Endothelial cell of umbilical vein (primary cell): Measurements from ENCODE around the gene P2RX1. TPM values are rescaled to one million over a fixed set of nuclear protein-coding genes. Genes with fewer than 3 reads are reported as not detected.

ENCODE experiments used
- BruUV-seq: library from RNA; stranded (reverse); fragments of 400-500 nt; replicated peaks from 2 replicates; lab custom pipeline; 2021; lab: Mats Ljungman, UMichigan
- CTCF ChIA-PET: fragments of 300-600, 350-600 bp; sonication (Branson Sonifier 250); formaldehyde crosslinking; loops from one replicate; lab custom pipeline; 2021; ENCODE audit warnings: antibody characterized with exemption, inconsistent platforms; lab: Charles Lee
- POLR2A ChIA-PET: fragments of 300-600, 350-600 bp; sonication (Branson Sonifier 250); formaldehyde crosslinking; loops from one replicate; lab custom pipeline; 2021; ENCODE audit warnings: antibody characterized with exemption, inconsistent platforms; lab: Charles Lee
- DNase-seq: peaks from one replicate; pipeline ENCODE4 v3.0.0-alpha.2; 2011; ENCODE audit warnings: low read depth, low spot score
- FAIRE-seq: peaks from 2 replicates; lab custom pipeline; 2011; peaks lifted over from hg19 to GRCh38; lab: Jason Lieb, UNC
- H2AFZ ChIP-seq: 2 replicates; pipeline ENCODE4 v1.6.0; 2012; ENCODE audit warnings: low read depth, low read length, control low read depth, inconsistent platforms
- H3K27ac ChIP-seq: 2 replicates; pipeline ENCODE4 v1.5.1; 2011; ENCODE audit warnings: low read depth, mild to moderate bottlenecking, control low read depth, low read length, moderate library complexity; ENCODE audit not compliant: insufficient read depth
- H3K27me3 ChIP-seq, 2 experiments: 2 replicates each; pipeline versions ENCODE4 v1.6.0 to v1.6.1; 2011; ENCODE audit warnings: low read length in 2 of 2, mixed read lengths in 1 of 2; ENCODE audit not compliant: control insufficient read depth in 2 of 2, insufficient read depth in 2 of 2
- H3K36me3 ChIP-seq, 2 experiments: 2 replicates in 1 of 2; 3 replicates in 1 of 2; pipeline ENCODE4 v1.5.1; 2011; ENCODE audit warnings: low read length in 2 of 2, mild to moderate bottlenecking in 1 of 2, moderate library complexity in 1 of 2; ENCODE audit not compliant: control insufficient read depth in 2 of 2, insufficient read depth in 2 of 2; ENCODE audit errors: extremely low read depth in 1 of 2
- H3K4me1 ChIP-seq: 3 replicates; pipeline ENCODE4 v1.5.1; 2011; ENCODE audit warnings: mild to moderate bottlenecking, low read length; ENCODE audit not compliant: control insufficient read depth, insufficient read depth; ENCODE audit errors: extremely low read depth
- H3K4me2 ChIP-seq: 2 replicates; pipeline ENCODE4 v1.6.1; 2011; ENCODE audit warnings: low read length, control low read depth, mixed read lengths; ENCODE audit not compliant: insufficient read depth
- H3K4me3 ChIP-seq, 3 experiments: fragments of 200-600 bp in 1 of 3; sonication (generic), shearing (Covaris generic) in 1 of 3; replicated peaks in 1 of 3; 2 replicates each; pipeline ENCODE4 v1.5.1; 2011 to 2016; ENCODE audit warnings: control low read depth in 3 of 3, low read length in 3 of 3, mild to moderate bottlenecking in 2 of 3, inconsistent platforms in 1 of 3, low read depth in 1 of 3, moderate library complexity in 1 of 3; ENCODE audit not compliant: insufficient read depth in 1 of 3
- H3K79me2 ChIP-seq: 2 replicates; pipeline ENCODE4 v1.6.0; 2012; ENCODE audit warnings: low read length, inconsistent platforms; ENCODE audit not compliant: control insufficient read depth, insufficient read depth
- H3K9ac ChIP-seq: replicated peaks from 2 replicates; pipeline ENCODE3; 2011; ENCODE audit warnings: low read length, control low read depth; ENCODE audit not compliant: insufficient read depth; ENCODE audit errors: extremely low read depth
- H3K9me1 ChIP-seq: replicated peaks from 3 replicates; pipeline ENCODE4 v1.6.0; 2011; ENCODE audit warnings: mild to moderate bottlenecking, low read length; ENCODE audit not compliant: control insufficient read depth, insufficient read depth; ENCODE audit errors: extremely low read depth
- H3K9me3 ChIP-seq: replicated peaks from 2 replicates; pipeline ENCODE4 v1.5.1; 2012; ENCODE audit warnings: low read length, inconsistent platforms; ENCODE audit not compliant: control insufficient read depth, insufficient read depth
- H4K20me1 ChIP-seq: replicated peaks from 2 replicates; pipeline ENCODE3; 2011; ENCODE audit warnings: mild to moderate bottlenecking, low read length; ENCODE audit not compliant: control insufficient read depth, insufficient read depth; ENCODE audit errors: extremely low read depth
- EZH2 ChIP-seq: IDR thresholded peaks from 2 replicates; pipeline ENCODE4 v1.6.1; 2012; ENCODE audit warnings: borderline replicate concordance, low read depth, mild to moderate bottlenecking, moderate library complexity, low read length, inconsistent platforms; ENCODE audit not compliant: severe bottlenecking
- FOS ChIP-seq: IDR thresholded peaks from 2 replicates; pipeline ENCODE4 v1.6.1; 2011; ENCODE audit warnings: mild to moderate bottlenecking, low read length, moderate library complexity, borderline replicate concordance; ENCODE audit not compliant: insufficient read depth
- GATA2 ChIP-seq: IDR thresholded peaks from 2 replicates; pipeline ENCODE4 v1.7.0; 2011; ENCODE audit warnings: low read depth, mild to moderate bottlenecking, moderate library complexity, mixed read lengths, low read length; ENCODE audit not compliant: insufficient read length, insufficient read depth
- JUN ChIP-seq: IDR thresholded peaks from 2 replicates; pipeline ENCODE4 v1.6.1; 2011; ENCODE audit warnings: borderline replicate concordance, low read depth; ENCODE audit not compliant: insufficient read length, insufficient read depth
- MYC ChIP-seq: IDR thresholded peaks from one replicate; pipeline ENCODE4 v1.6.1; 2011; ENCODE audit warnings: mild to moderate bottlenecking, low read depth, low read length
- POLR2A ChIP-seq: IDR thresholded peaks from 2 replicates; pipeline ENCODE4 v1.6.1; 2012; ENCODE audit warnings: low read depth, mild to moderate bottlenecking, control low read depth, low read length
- POLR2AphosphoS5 ChIP-seq: IDR thresholded peaks from 2 replicates; pipeline ENCODE4 v1.6.1; 2012; ENCODE audit warnings: low read depth, mild to moderate bottlenecking, control low read depth, low read length, moderate library complexity; ENCODE audit not compliant: insufficient read depth
- dilution Hi-C: fragments of 300-500 bp; cut with MboI; formaldehyde crosslinking; loops from one replicate; pipeline ENCODE4 v1.15.0; 2019; ENCODE audit warnings: low sequenced_read_pairs; ENCODE audit not compliant: extremely low pct_ligation_motif_present
- intact Hi-C: fragments of 100-400 bp; cut with micrococcal nuclease; formaldehyde crosslinking; loops from one replicate; pipeline ENCODE4 v1.10.0; 2022
- polyA plus RNA-seq, 4 experiments: library from polyadenylated mRNA; depleted of rRNA in 3 of 4; stranded (reverse) in 3 of 4; unstranded in 1 of 4; fragments of >200 nt; gene quantifications; 2 replicates each; pipeline versions ENCODE4 v1.2.1 to v1.2.3, GENCODE V29; 2011 to 2012; ENCODE audit warnings: missing spikeins in 1 of 4
- total RNA-seq: library from RNA; stranded (reverse); gene quantifications from 2 replicates; pipeline ENCODE4 v1.2.3, GENCODE V29; 2021
- TF ChIP-seq, protein P1 (sequence below): IDR thresholded peaks from 2 replicates; pipeline ENCODE4 v1.6.1; 2011; ENCODE audit not compliant: insufficient read depth, insufficient read length
- TF ChIP-seq, protein P2 (sequence below), 2 donors: IDR thresholded peaks; 1 replicate in 1 of 2; 2 replicates in 1 of 2; pipeline ENCODE4 v1.5.1; 2011; ENCODE audit warnings: low read length in 2 of 2, mild to moderate bottlenecking in 2 of 2, moderate library complexity in 2 of 2, control low read depth in 1 of 2, inconsistent platforms in 1 of 2, low read depth in 1 of 2; ENCODE audit not compliant: insufficient read depth in 1 of 2; ENCODE audit errors: extremely low read depth in 1 of 2

The P2RX1 gene
- total and polyA plus RNA-seq, 2 donors (not counting 3 experiments of a cell fraction or from before 2014, with no cell fraction given): not detected

GRCh38 chr17:3943240-3943891 is 27.1 kb upstream of the P2RX1 start:
- DNase-seq (no peak), FAIRE-seq (no peak)
- no peaks in the 10 kb centered on the region for H3K79me2 ChIP-seq
- H3K4me1 ChIP-seq: peaks cover 3% of the 10 kb centered on the region
- H3K4me2 ChIP-seq: no peak overlapping the region
- H4K20me1 ChIP-seq: no peaks in the 10 kb centered on the region
- no peaks in the 10 kb centered on the region for H3K36me3 ChIP-seq
- H3K27me3 ChIP-seq: no peaks in the 10 kb centered on the region
- no peak overlapping the region for H2AFZ ChIP-seq
- intact Hi-C loops: no loop called here
- CTCF ChIA-PET: interaction anchor here (1.1 kb wide), 1 partner anchor 22 kb away, joined by 3 read pairs; no protein-coding TSS in a partner anchor
- TF ChIP-seq GATA2: no peak
- no peak for TF ChIP-seq FOS
- TF ChIP-seq, protein P1, sequence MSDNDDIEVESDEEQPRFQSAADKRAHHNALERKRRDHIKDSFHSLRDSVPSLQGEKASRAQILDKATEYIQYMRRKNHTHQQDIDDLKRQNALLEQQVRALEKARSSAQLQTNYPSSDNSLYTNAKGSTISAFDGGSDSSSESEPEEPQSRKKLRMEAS: no peak
- TF ChIP-seq POLR2A: no peak
- TF ChIP-seq EZH2: no peak
- POLR2A ChIA-PET: no interaction called here
- no peaks in the 10 kb centered on the region for H3K9me3 ChIP-seq
- no TSS peak for BruUV-seq
- H3K27ac ChIP-seq: no peak overlapping the region
- no peak overlapping the region for H3K4me3 ChIP-seq
- dilution Hi-C loops: no loop called here
- H3K9me1 ChIP-seq: no peaks in the 10 kb centered on the region
- H3K9ac ChIP-seq: no peak overlapping the region

GRCh38 chr17:3940965-3941698 is 24.9 kb upstream of the P2RX1 start:
- Histone ChIP-seq H3K4me1 (peaks cover 3% of the 10 kb centered on the region), H3K36me3 (no peaks in the 10 kb centered on the region), H3K9me3 (no peaks in the 10 kb centered on the region), H3K4me2 (no peak overlapping the region), H3K79me2 (no peaks in the 10 kb centered on the region), H3K27ac (no peak overlapping the region), H3K9ac (no peak overlapping the region), H3K4me3 (no peak overlapping the region), H4K20me1 (no peaks in the 10 kb centered on the region), H3K27me3 (no peaks in the 10 kb centered on the region), H2AFZ (no peak overlapping the region), H3K9me1 (no peaks in the 10 kb centered on the region)
- no peak for TF ChIP-seq POLR2A
- TF ChIP-seq FOS: no peak
- no peak for TF ChIP-seq POLR2AphosphoS5
- TF ChIP-seq, protein P2, sequence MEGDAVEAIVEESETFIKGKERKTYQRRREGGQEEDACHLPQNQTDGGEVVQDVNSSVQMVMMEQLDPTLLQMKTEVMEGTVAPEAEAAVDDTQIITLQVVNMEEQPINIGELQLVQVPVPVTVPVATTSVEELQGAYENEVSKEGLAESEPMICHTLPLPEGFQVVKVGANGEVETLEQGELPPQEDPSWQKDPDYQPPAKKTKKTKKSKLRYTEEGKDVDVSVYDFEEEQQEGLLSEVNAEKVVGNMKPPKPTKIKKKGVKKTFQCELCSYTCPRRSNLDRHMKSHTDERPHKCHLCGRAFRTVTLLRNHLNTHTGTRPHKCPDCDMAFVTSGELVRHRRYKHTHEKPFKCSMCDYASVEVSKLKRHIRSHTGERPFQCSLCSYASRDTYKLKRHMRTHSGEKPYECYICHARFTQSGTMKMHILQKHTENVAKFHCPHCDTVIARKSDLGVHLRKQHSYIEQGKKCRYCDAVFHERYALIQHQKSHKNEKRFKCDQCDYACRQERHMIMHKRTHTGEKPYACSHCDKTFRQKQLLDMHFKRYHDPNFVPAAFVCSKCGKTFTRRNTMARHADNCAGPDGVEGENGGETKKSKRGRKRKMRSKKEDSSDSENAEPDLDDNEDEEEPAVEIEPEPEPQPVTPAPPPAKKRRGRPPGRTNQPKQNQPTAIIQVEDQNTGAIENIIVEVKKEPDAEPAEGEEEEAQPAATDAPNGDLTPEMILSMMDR (IDR thresholded peaks at IDR 0.05; ENCODE audit: extremely low read depth in 1 of 2, insufficient read depth in 1 of 2, low read depth in 1 of 2, low read length in 2 of 2): no peak
- no peak for TF ChIP-seq JUN
- TF ChIP-seq, protein P1: no peak
- no peak for TF ChIP-seq EZH2
- TF ChIP-seq MYC: no peak
- TF ChIP-seq GATA2: no peak
- intact Hi-C loops: no loop called here
- dilution Hi-C loops: no loop called here
- FAIRE-seq: no peak
- ChIA-PET POLR2A (no interaction called here), CTCF (interaction anchor here (0.6 to 1.4 kb wide), 3 partner anchors 10 to 63 kb away, joined by 3 to 5 read pairs (median 3); no protein-coding TSS in a partner anchor)
- BruUV-seq: no TSS peak
- no peak for DNase-seq
